GM12878 (cell line): Measurements from ENCODE around the gene ZNF80. TPM values are rescaled to one million over a fixed set of nuclear protein-coding genes. Genes with fewer than 3 reads are reported as not detected.

ENCODE experiments used
- CTCF ChIP-seq, 3 experiments: IDR thresholded peaks in 2 of 3; conservative IDR thresholded peaks in 1 of 3; 2 replicates each; pipeline ENCODE4 v1.5.1; 2011; ENCODE audit warnings: low read depth in 3 of 3, low read length in 3 of 3, mild to moderate bottlenecking in 3 of 3, control low read depth in 2 of 3, moderate library complexity in 2 of 3, inconsistent platforms in 1 of 3, mixed read lengths in 1 of 3; ENCODE audit not compliant: control insufficient read depth in 2 of 3, insufficient read depth in 1 of 3; ENCODE audit errors: extremely low read depth in 1 of 3
- ESRRA ChIP-seq: IDR thresholded peaks from 2 replicates; pipeline ENCODE4 v1.6.1; 2012; ENCODE audit warnings: mild to moderate bottlenecking, low read length, improper control_type of control experiment
- EZH2 ChIP-seq: IDR thresholded peaks from 2 replicates; pipeline ENCODE4 v1.6.1; 2012; ENCODE audit warnings: low read depth, mild to moderate bottlenecking, control low read depth, inconsistent platforms, low read length, borderline replicate concordance; ENCODE audit not compliant: control insufficient read depth
- FOXK2 ChIP-seq: fragments of 450-650 bp; IDR thresholded peaks from 2 replicates; pipeline ENCODE4 v1.6.1; 2017; ENCODE audit warnings: mild to moderate bottlenecking, moderate library complexity
- HSF1 ChIP-seq: fragments of 150-350 bp; IDR thresholded peaks from 2 replicates; pipeline ENCODE4 v1.6.1; 2014; ENCODE audit warnings: mild to moderate bottlenecking, low read depth, low read length
- MTA2 ChIP-seq: fragments of 450-650 bp; IDR thresholded peaks from 2 replicates; pipeline ENCODE4 v1.6.1; 2016; ENCODE audit warnings: low read depth, mild to moderate bottlenecking, moderate library complexity
- MXI1 ChIP-seq: fragments of 150-350 bp; IDR thresholded peaks from 2 replicates; pipeline ENCODE4 v1.6.1; 2011; ENCODE audit warnings: low read depth, mild to moderate bottlenecking, inconsistent platforms, low read length, improper control_type of control experiment
- MYC ChIP-seq: IDR thresholded peaks from 2 replicates; pipeline ENCODE4 v1.6.1; 2011; ENCODE audit warnings: mild to moderate bottlenecking, low read length, moderate library complexity, inconsistent platforms; ENCODE audit not compliant: insufficient read depth, insufficient replicate concordance, insufficient read length, severe bottlenecking
- NFYA ChIP-seq: IDR thresholded peaks from 2 replicates; pipeline ENCODE4 v1.6.1; 2011; ENCODE audit warnings: low read depth, mild to moderate bottlenecking, low read length, improper control_type of control experiment, borderline replicate concordance
- NR2F1 ChIP-seq: fragments of 450-650 bp; conservative IDR thresholded peaks from 2 replicates; pipeline ENCODE4 v1.6.1; 2017; ENCODE audit warnings: mild to moderate bottlenecking
- POLR2A ChIP-seq: IDR thresholded peaks from 2 replicates; pipeline ENCODE4 v1.6.1; 2011; ENCODE audit warnings: low read depth, mild to moderate bottlenecking, low read length
- POLR2AphosphoS5 ChIP-seq: IDR thresholded peaks from 2 replicates; pipeline ENCODE4 v1.6.1; 2011; ENCODE audit warnings: mild to moderate bottlenecking, low read length, inconsistent platforms
- SKIL ChIP-seq: fragments of 450-650 bp; IDR thresholded peaks from 2 replicates; pipeline ENCODE4 v1.6.1; 2017; ENCODE audit warnings: mild to moderate bottlenecking, low read depth, inconsistent platforms; ENCODE audit not compliant: poor library complexity, severe bottlenecking
- STAT1 ChIP-seq: fragments of 450-650 bp; conservative IDR thresholded peaks from 2 replicates; pipeline ENCODE4 v1.6.1; 2014; ENCODE audit warnings: antibody characterized with exemption, mild to moderate bottlenecking
- STAT3 ChIP-seq: IDR thresholded peaks from 2 replicates; pipeline ENCODE4 v1.6.1; 2011; ENCODE audit warnings: low read depth, low read length, improper control_type of control experiment
- SUZ12 ChIP-seq: fragments of 200-600 bp; sonication (generic); IDR thresholded peaks from one replicate; pipeline ENCODE4 v1.6.1; 2018; ENCODE audit warnings: antibody characterized with exemption, mild to moderate bottlenecking; ENCODE audit not compliant: unreplicated experiment
- TBL1XR1 ChIP-seq: IDR thresholded peaks from 2 replicates; pipeline ENCODE4 v1.6.1; 2012; ENCODE audit warnings: low read depth, low read length, improper control_type of control experiment
- YBX1 ChIP-seq: fragments of 450-650 bp; IDR thresholded peaks from 2 replicates; pipeline ENCODE4 v1.6.1; 2016; ENCODE audit warnings: antibody characterized with exemption
- YY1 ChIP-seq: IDR thresholded peaks from 2 replicates; pipeline ENCODE4 v1.6.1; 2011; ENCODE audit warnings: low read depth, mild to moderate bottlenecking, low read length
- ZNF217 ChIP-seq: fragments of 450-650 bp; IDR thresholded peaks from 2 replicates; pipeline ENCODE4 v1.6.1; 2017; ENCODE audit warnings: antibody characterized with exemption, mild to moderate bottlenecking
- ZSCAN29 ChIP-seq: fragments of 450-650 bp; IDR thresholded peaks from 2 replicates; pipeline ENCODE4 v1.6.1; 2017; ENCODE audit warnings: mild to moderate bottlenecking, moderate library complexity
- polyA plus RNA-seq, 11 experiments: library from polyadenylated mRNA; depleted of rRNA in 4 of 11; unstranded in 6 of 11; stranded (reverse) in 5 of 11; fragments of >200 nt; fragmentation: Nextera tagmentation in 4 of 11; fragmentation: Illumina TruSeq in 1 of 11; extraction: Ambion mirVana in 4 of 11; extraction: Trizol in 1 of 11; gene quantifications; 1 replicate in 1 of 11; 2 replicates in 10 of 11; pipeline versions ENCODE4 v1.2.1 to v1.2.3, GENCODE V29; 2011 to 2016; ENCODE audit warnings: inconsistent platforms in 2 of 11, missing spikeins in 2 of 11, low read depth in 1 of 11
- total RNA-seq, 4 experiments: library from RNA; depleted of rRNA in 3 of 4; stranded (reverse); fragments of >200 nt in 3 of 4; fragmentation: Illumina TruSeq in 1 of 4; extraction: Trizol in 1 of 4; gene quantifications; 2 replicates each; pipeline versions ENCODE4 v1.2.1 to v1.2.3, GENCODE V29; 2013 to 2021

Gene ZNF80
- total and polyA plus RNA-seq, 10 of the 15 experiments (the other 5 are each of a cell fraction or from before 2014, with no cell fraction given): not detected

- peak; percentile 74 for TF ChIP-seq SKIL
- peak; percentile 37; the same call in 1 of the 2 replicates for TF ChIP-seq NR2F1
- TF ChIP-seq NFYA: no peak
- TF ChIP-seq EZH2: no peak
- TF ChIP-seq MTA2: peak; percentile 86
- TF ChIP-seq ESRRA: no peak
- TF ChIP-seq ZSCAN29: no peak
- TF ChIP-seq STAT1: no peak
- no peak for TF ChIP-seq MYC
- no peak for TF ChIP-seq STAT3
- TF ChIP-seq HSF1: no peak
- TF ChIP-seq TBL1XR1: peak; percentile 60; the same call in 1 of the 2 replicates
- peak; percentile 19; the same call in 1 of the 2 replicates for TF ChIP-seq MXI1
- TF ChIP-seq YBX1: no peak
- no peak for TF ChIP-seq FOXK2
- no peak for TF ChIP-seq CTCF (IDR thresholded peaks at IDR 0.05 in 2 of 3, conservative IDR thresholded peaks at IDR 0.05 in 1 of 3; ENCODE audit: control insufficient read depth in 2 of 3, extremely low read depth in 1 of 3, insufficient read depth in 1 of 3, low read depth in 3 of 3, low read length in 3 of 3)
- TF ChIP-seq POLR2AphosphoS5: peak; percentile 62
- no peak; the same call in 1 of the 2 replicates for TF ChIP-seq ZNF217
- TF ChIP-seq YY1: peak; percentile 45
- no peak for TF ChIP-seq SUZ12
- peak; percentile 74 for TF ChIP-seq POLR2A
These were observed 23.5 kb downstream of the ZNF80 start (continued) for GRCh38 chr3:114213627-114214541.
